ENCODE measurements around the gene COPS2. TPM values are rescaled to one million over a fixed set of nuclear protein-coding genes. Genes with fewer than 3 reads are reported as not detected.

The COPS2 gene
- total RNA-seq, 1 experiment from 2014 or later = 68.6 TPM

GRCh38 chr15:49120832-49121231, 34.6 kb downstream of the COPS2 start:
- ATAC-seq (no peak), DNase-seq (ENCODE audit: low spot score) (no peak)
- Mint-ChIP-seq H3K27ac (peak overlapping the region; percentile 12), H3K9me3 (no peaks in the 10 kb centered on the region), H3K4me3 (no peak overlapping the region), H3K4me1 (peaks cover 6% of the 10 kb centered on the region), H3K27me3 (ENCODE audit: low read depth) (no peaks in the 10 kb centered on the region), H3K36me3 (no peaks in the 10 kb centered on the region)
- ChIA-PET CTCF (no interaction called here), POLR2A (no interaction called here)
- TF ChIP-seq NR3C1 (CRISPR knock-in tag; conservative IDR thresholded peaks at IDR 0.05; ENCODE audit: low read depth) = no peak
- no peak for TF ChIP-seq CTCF (IDR thresholded peaks at IDR 0.05)
- TF ChIP-seq MYBL2 (CRISPR knock-in tag; IDR thresholded peaks at IDR 0.05) = no peak
- no peak for TF ChIP-seq MXD4 (CRISPR knock-in tag; IDR thresholded peaks at IDR 0.05; ENCODE audit: borderline replicate concordance)
- TF ChIP-seq JUN (CRISPR knock-in tag; IDR thresholded peaks at IDR 0.05) = no peak
- TF ChIP-seq IRF1 (CRISPR knock-in tag; IDR thresholded peaks at IDR 0.05) = no peak
- TF ChIP-seq ATF6 (CRISPR knock-in tag; IDR thresholded peaks at IDR 0.05) = no peak
- no peak for TF ChIP-seq ZNF317 (CRISPR knock-in tag; IDR thresholded peaks at IDR 0.05; ENCODE audit: borderline replicate concordance, low read depth)
- TF ChIP-seq ATF3 (CRISPR knock-in tag; conservative IDR thresholded peaks at IDR 0.05) = no peak
- TF ChIP-seq RORB (CRISPR knock-in tag; IDR thresholded peaks at IDR 0.05) = no peak
- TF ChIP-seq TEAD4 (CRISPR knock-in tag; IDR thresholded peaks at IDR 0.05) = no peak

- H3K36me3 Mint-ChIP-seq = peaks cover 24% of the 10 kb centered on the region
- POLR2A ChIA-PET = no interaction called here
- CTCF ChIA-PET = no interaction called here
- peaks cover 25% of the 10 kb centered on the region for H3K9me3 Mint-ChIP-seq
- TF ChIP-seq ZNF425 (CRISPR knock-in tag; conservative IDR thresholded peaks at IDR 0.05) (no peak), CREB1 (CRISPR knock-in tag; IDR thresholded peaks at IDR 0.05) (no peak), TCF7 (CRISPR knock-in tag; IDR thresholded peaks at IDR 0.05; ENCODE audit: low read depth) (no peak), PRRX2 (CRISPR knock-in tag; IDR thresholded peaks at IDR 0.05) (no peak), ZNF232 (CRISPR knock-in tag; IDR thresholded peaks at IDR 0.05) (no peak), ZNF263 (CRISPR knock-in tag; IDR thresholded peaks at IDR 0.05; ENCODE audit: low read depth) (no peak), CTCF (IDR thresholded peaks at IDR 0.05) (no peak), TEAD1 (CRISPR knock-in tag; IDR thresholded peaks at IDR 0.05) (no peak), SMAD3 (CRISPR knock-in tag; IDR thresholded peaks at IDR 0.05; ENCODE audit: borderline replicate concordance) (no peak), NR1H2 (CRISPR knock-in tag; IDR thresholded peaks at IDR 0.05) (no peak), ETV6 (CRISPR knock-in tag; IDR thresholded peaks at IDR 0.05) (no peak), SP1 (CRISPR knock-in tag; conservative IDR thresholded peaks at IDR 0.05) (no peak), RORB (CRISPR knock-in tag; IDR thresholded peaks at IDR 0.05) (no peak)
- DNase-seq (ENCODE audit: low spot score) = no peak
- H3K27me3 Mint-ChIP-seq (ENCODE audit: low read depth) = no peaks in the 10 kb centered on the region
- no peak overlapping the region for H3K27ac Mint-ChIP-seq
- no peak overlapping the region for H3K4me3 Mint-ChIP-seq
- no peak for ATAC-seq
- peaks cover 6% of the 10 kb centered on the region for H3K4me1 Mint-ChIP-seq
Measured at GRCh38 chr15:49116108-49116857, 39.1 kb downstream of the COPS2 start.
